ENCODE results near the gene LRRC73.
"Not testable (repeated sequence)": the region's sequence is repeated elsewhere in the genome, so short reads cannot be mapped to it uniquely, and the experiment has no call there.

Gene LRRC73

DNA sequence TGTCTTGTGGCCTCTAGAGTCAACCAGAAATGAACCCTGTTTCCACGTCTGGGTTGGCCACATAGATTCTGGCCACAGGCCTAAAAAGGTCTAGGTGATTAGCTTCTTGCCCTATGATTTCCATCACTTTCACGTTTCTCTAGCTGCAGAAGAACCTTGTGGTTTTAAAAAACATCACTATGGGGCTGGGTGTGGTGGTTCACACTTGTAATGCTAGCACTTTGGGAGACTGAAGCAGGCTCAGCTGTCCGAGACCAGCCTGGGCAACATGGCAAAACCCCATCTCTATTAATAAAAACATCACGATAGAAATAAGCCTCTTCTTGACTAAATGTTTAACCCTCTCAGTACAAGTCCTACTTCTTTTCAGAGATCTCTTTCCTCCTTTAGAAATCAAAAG lies 34.3 kb upstream of the LRRC73 start:
- Histone ChIP-seq H2BK15ac (ENCODE audit: low read depth, poor library complexity, severe bottlenecking) (no peak overlapping the region), H3K23ac (ENCODE audit: low read length in 2 of 2) (no peak overlapping the region), H3K9me3 (ENCODE audit: control insufficient read depth, low read length) (no peaks in the 10 kb centered on the region), H2BK120ac (ENCODE audit: low read depth, low read length) (no peak overlapping the region), H4K8ac (ENCODE audit: low read length) (no peak overlapping the region), H3K4ac (ENCODE audit: low read depth in 1 of 2, low read length in 2 of 2) (no peak overlapping the region), H3K9ac (ENCODE audit: low read length) (no peak overlapping the region), H2BK5ac (ENCODE audit: low read depth, low read length, poor library complexity, severe bottlenecking) (no peak overlapping the region), H3K36me3 (ENCODE audit: control insufficient read depth in 1 of 2, insufficient read depth in 2 of 2, low read depth in 1 of 2, low read length in 2 of 2) (peaks cover 39 to 85% of the 10 kb centered on the region in 2 experiments), H3K18ac (ENCODE audit: low read depth in 1 of 2, low read length in 2 of 2) (no peak overlapping the region), H4K91ac (ENCODE audit: low read length) (no peak overlapping the region), H3K14ac (ENCODE audit: low read length in 2 of 2) (no peak overlapping the region), H3K4me2 (ENCODE audit: low read length, poor library complexity, severe bottlenecking) (no peak overlapping the region), H2BK12ac (ENCODE audit: low read length in 2 of 2) (no peak overlapping the region), H2AFZ (ENCODE audit: low read depth, low read length) (no peak overlapping the region), H3K4me1 (ENCODE audit: control insufficient read depth, insufficient read depth, low read depth, low read length) (no peaks in the 10 kb centered on the region), H3K27ac (ENCODE audit: low read length, poor library complexity, severe bottlenecking) (no peak overlapping the region), H2AK5ac (ENCODE audit: low read length, severe bottlenecking) (no peak overlapping the region), H3K79me1 (replicated peaks; ENCODE audit: low read length, poor library complexity, severe bottlenecking) (peaks cover 3% of the 10 kb centered on the region), H3K27me3 (ENCODE audit: control insufficient read depth in 1 of 2, insufficient read depth in 1 of 2, low read length in 2 of 2) (no peaks in the 10 kb centered on the region), H3K4me3 (ENCODE audit: insufficient read depth in 1 of 2, low read depth in 1 of 2, low read length in 2 of 2) (no peak overlapping the region)
- 98% methylated on average over 4 of the region's 4 CpGs for WGBS
- DNase-seq: no peak

DNA sequence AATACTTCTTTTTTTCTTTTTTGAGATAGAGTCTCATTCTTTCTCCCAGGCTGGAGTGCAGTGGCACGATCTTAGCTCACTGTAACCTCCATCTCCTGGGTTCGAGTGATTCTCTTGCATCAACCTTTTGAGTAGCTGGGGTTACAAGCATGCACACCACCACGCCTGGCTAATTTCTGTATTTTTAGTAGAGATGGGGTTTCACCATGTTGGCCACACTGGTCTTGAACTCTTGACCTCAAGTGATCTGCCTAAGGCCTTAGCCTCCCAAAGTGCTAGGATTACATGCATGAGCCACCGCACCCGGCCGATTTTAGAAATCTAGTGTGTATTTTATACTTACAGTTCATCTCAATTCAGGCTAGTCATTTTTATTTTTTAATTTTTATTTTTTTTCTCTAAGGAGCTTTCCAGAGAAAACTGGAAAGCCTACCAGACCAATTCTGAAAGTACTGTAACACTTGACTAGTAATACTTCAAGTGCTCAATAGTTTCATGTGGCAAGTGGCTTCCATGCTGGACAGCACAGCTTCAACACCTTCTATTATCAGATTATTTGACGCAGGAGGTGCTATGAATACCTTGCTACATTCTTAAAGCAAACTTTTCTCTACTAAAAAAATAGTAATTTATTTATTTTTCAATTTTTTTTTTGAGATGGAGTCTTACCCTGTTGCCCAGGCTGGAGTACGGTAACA lies 31.8 kb upstream of the LRRC73 start:
- no peak overlapping the region for H3K14ac ChIP-seq (ENCODE audit: low read length in 2 of 2)
- no peak overlapping the region for H3K9ac ChIP-seq (ENCODE audit: low read length)
- no peak overlapping the region for H2BK15ac ChIP-seq (ENCODE audit: low read depth, poor library complexity, severe bottlenecking)
- H2BK120ac ChIP-seq (ENCODE audit: low read depth, low read length): no peak overlapping the region
- no peak overlapping the region for H3K4ac ChIP-seq (ENCODE audit: low read depth in 1 of 2, low read length in 2 of 2)
- 98% methylated on average over 4 of the region's 8 CpGs for WGBS
- no peak overlapping the region for H2BK5ac ChIP-seq (ENCODE audit: low read depth, low read length, poor library complexity, severe bottlenecking)
- H3K4me1 ChIP-seq (ENCODE audit: control insufficient read depth, insufficient read depth, low read depth, low read length): no peaks in the 10 kb centered on the region
- DNase-seq: no peak
- no peak overlapping the region for H3K4me2 ChIP-seq (ENCODE audit: low read length, poor library complexity, severe bottlenecking)
- no peak overlapping the region for H2AFZ ChIP-seq (ENCODE audit: low read depth, low read length)
- peaks cover 5% of the 10 kb centered on the region for H3K79me1 ChIP-seq (replicated peaks; ENCODE audit: low read length, poor library complexity, severe bottlenecking)
- H3K27ac ChIP-seq (ENCODE audit: low read length, poor library complexity, severe bottlenecking): no peak overlapping the region
- H4K8ac ChIP-seq (ENCODE audit: low read length): no peak overlapping the region
- H3K27me3 ChIP-seq (ENCODE audit: control insufficient read depth in 1 of 2, insufficient read depth in 1 of 2, low read length in 2 of 2): no peaks in the 10 kb centered on the region
- no peaks in the 10 kb centered on the region for H3K9me3 ChIP-seq (ENCODE audit: control insufficient read depth, low read length)
- no peak overlapping the region for H2AK5ac ChIP-seq (ENCODE audit: low read length, severe bottlenecking)
- no peak overlapping the region for H2BK12ac ChIP-seq (ENCODE audit: low read length in 2 of 2)
- H3K23ac ChIP-seq (ENCODE audit: low read length in 2 of 2): no peak overlapping the region
- peaks cover 42 to 73% of the 10 kb centered on the region in 2 experiments for H3K36me3 ChIP-seq (ENCODE audit: control insufficient read depth in 1 of 2, insufficient read depth in 2 of 2, low read depth in 1 of 2, low read length in 2 of 2)
- H3K18ac ChIP-seq (ENCODE audit: low read depth in 1 of 2, low read length in 2 of 2): no peak overlapping the region
- H3K4me3 ChIP-seq (ENCODE audit: insufficient read depth in 1 of 2, low read depth in 1 of 2, low read length in 2 of 2): no peak overlapping the region
- no peak overlapping the region for H4K91ac ChIP-seq (ENCODE audit: low read length)

DNA sequence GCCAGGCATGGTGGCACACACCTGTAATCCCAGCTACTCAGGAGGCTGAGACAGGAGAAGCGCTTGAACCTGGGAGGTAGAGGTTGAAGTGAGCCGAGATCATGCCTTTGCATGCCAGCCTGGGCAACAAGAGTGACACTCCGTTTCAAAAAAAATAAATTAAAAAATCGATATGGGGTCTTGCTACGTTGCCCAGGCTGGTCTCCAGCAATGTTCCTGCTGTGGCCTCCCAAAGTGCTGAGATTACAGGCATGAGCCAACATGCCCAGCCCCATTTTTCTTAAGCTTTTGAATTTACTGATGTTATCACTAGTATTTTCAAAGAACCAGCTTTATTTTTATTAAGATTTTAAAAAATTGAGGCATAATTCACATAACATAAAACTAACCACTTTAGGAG lies 30.4 kb upstream of the LRRC73 start:
- no peak overlapping the region for H2BK120ac ChIP-seq (ENCODE audit: low read depth, low read length)
- no peak overlapping the region for H2BK5ac ChIP-seq (ENCODE audit: low read depth, low read length, poor library complexity, severe bottlenecking)
- H3K4me3 ChIP-seq (ENCODE audit: insufficient read depth in 1 of 2, low read depth in 1 of 2, low read length in 2 of 2): no peak overlapping the region
- DNase-seq: no peak
- peaks cover 5% of the 10 kb centered on the region for H3K79me1 ChIP-seq (replicated peaks; ENCODE audit: low read length, poor library complexity, severe bottlenecking)
- H3K9me3 ChIP-seq (ENCODE audit: control insufficient read depth, low read length): no peaks in the 10 kb centered on the region
- no peak overlapping the region for H2BK12ac ChIP-seq (ENCODE audit: low read length in 2 of 2)
- peaks cover 41 to 64% of the 10 kb centered on the region in 2 experiments for H3K36me3 ChIP-seq (ENCODE audit: control insufficient read depth in 1 of 2, insufficient read depth in 2 of 2, low read depth in 1 of 2, low read length in 2 of 2)
- no peak overlapping the region for H3K9ac ChIP-seq (ENCODE audit: low read length)
- no peak overlapping the region for H4K8ac ChIP-seq (ENCODE audit: low read length)
- no peak overlapping the region for H3K27ac ChIP-seq (ENCODE audit: low read length, poor library complexity, severe bottlenecking)
- no peaks in the 10 kb centered on the region for H3K27me3 ChIP-seq (ENCODE audit: control insufficient read depth in 1 of 2, insufficient read depth in 1 of 2, low read length in 2 of 2)
- H2BK15ac ChIP-seq (ENCODE audit: low read depth, poor library complexity, severe bottlenecking): no peak overlapping the region
- H3K14ac ChIP-seq (ENCODE audit: low read length in 2 of 2): no peak overlapping the region
- H3K23ac ChIP-seq (ENCODE audit: low read length in 2 of 2): no peak overlapping the region
- H3K4me1 ChIP-seq (ENCODE audit: control insufficient read depth, insufficient read depth, low read depth, low read length): no peaks in the 10 kb centered on the region
- WGBS: over 99% methylated on average over 5 of the region's 5 CpGs
- H4K91ac ChIP-seq (ENCODE audit: low read length): no peak overlapping the region
- H3K18ac ChIP-seq (ENCODE audit: low read depth in 1 of 2, low read length in 2 of 2): no peak overlapping the region
- H2AFZ ChIP-seq (ENCODE audit: low read depth, low read length): no peak overlapping the region
- no peak overlapping the region for H3K4me2 ChIP-seq (ENCODE audit: low read length, poor library complexity, severe bottlenecking)
- no peak overlapping the region for H2AK5ac ChIP-seq (ENCODE audit: low read length, severe bottlenecking)
- no peak overlapping the region for H3K4ac ChIP-seq (ENCODE audit: low read depth in 1 of 2, low read length in 2 of 2)

DNA sequence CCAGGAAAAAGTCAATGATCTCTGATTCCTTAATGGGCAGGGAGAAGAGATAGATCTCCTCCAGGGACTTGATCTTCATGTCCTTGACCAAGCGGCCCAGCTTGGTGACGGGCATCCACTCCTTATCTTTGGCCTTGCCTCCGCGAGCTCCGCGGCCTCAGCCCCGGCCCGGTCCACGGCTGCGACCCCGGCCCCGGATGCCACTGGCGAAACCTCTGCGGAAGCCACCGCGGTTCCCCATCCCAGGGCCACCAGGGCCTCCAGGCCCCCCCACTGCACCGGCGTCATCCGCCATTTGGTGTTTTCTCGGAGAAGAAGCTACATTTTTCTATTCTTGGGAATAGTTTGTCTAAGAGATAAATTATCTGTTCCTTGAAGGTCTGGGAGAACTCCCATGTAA lies 29.3 kb upstream of the LRRC73 start:
- not testable (repeated sequence) for H3K23ac ChIP-seq (ENCODE audit: low read length in 2 of 2); H3K14ac ChIP-seq (ENCODE audit: low read length in 2 of 2); H2BK15ac ChIP-seq (ENCODE audit: low read depth, poor library complexity, severe bottlenecking); H2AFZ ChIP-seq (ENCODE audit: low read depth, low read length); DNase-seq; H3K27ac ChIP-seq (ENCODE audit: low read length, poor library complexity, severe bottlenecking); H3K9ac ChIP-seq (ENCODE audit: low read length); H3K9me3 ChIP-seq (ENCODE audit: control insufficient read depth, low read length); H4K8ac ChIP-seq (ENCODE audit: low read length); H3K18ac ChIP-seq (ENCODE audit: low read depth in 1 of 2, low read length in 2 of 2); H2AK5ac ChIP-seq (ENCODE audit: low read length, severe bottlenecking); H2BK12ac ChIP-seq (ENCODE audit: low read length in 2 of 2); H4K91ac ChIP-seq (ENCODE audit: low read length); H3K4me2 ChIP-seq (ENCODE audit: low read length, poor library complexity, severe bottlenecking); H3K4ac ChIP-seq (ENCODE audit: low read depth in 1 of 2, low read length in 2 of 2); H2BK5ac ChIP-seq (ENCODE audit: low read depth, low read length, poor library complexity, severe bottlenecking); H3K4me3 ChIP-seq (ENCODE audit: insufficient read depth in 1 of 2, low read depth in 1 of 2, low read length in 2 of 2); H3K79me1 ChIP-seq (replicated peaks; ENCODE audit: low read length, poor library complexity, severe bottlenecking); H2BK120ac ChIP-seq (ENCODE audit: low read depth, low read length); H3K27me3 ChIP-seq (ENCODE audit: control insufficient read depth in 1 of 2, insufficient read depth in 1 of 2, low read length in 2 of 2); H3K4me1 ChIP-seq (ENCODE audit: control insufficient read depth, insufficient read depth, low read depth, low read length)
- WGBS: 97% methylated on average over 16 of the region's 20 CpGs
- peaks cover 38 to 65% of the 10 kb centered on the region in 2 experiments for H3K36me3 ChIP-seq (ENCODE audit: control insufficient read depth in 1 of 2, insufficient read depth in 2 of 2, low read depth in 1 of 2, low read length in 2 of 2)
